ENCODE measurements around the gene DLST.

DLST gene

GRCh38 chr14:74846968-74847665, 34.6 kb upstream of the DLST start:
- H3K4me3 ChIP-seq (ENCODE audit: low read length) = no peak overlapping the region
- no peak overlapping the region for H3K9ac ChIP-seq (ENCODE audit: low read depth, low read length)
- H3K27ac ChIP-seq (ENCODE audit: low read depth, low read length) = no peak overlapping the region
- H3K4me1 ChIP-seq (ENCODE audit: insufficient read depth, low read length) = no peaks in the 10 kb centered on the region
- no peaks in the 10 kb centered on the region for H3K9me3 ChIP-seq (ENCODE audit: insufficient read depth, low read depth, low read length)
- no peaks in the 10 kb centered on the region for H3K36me3 ChIP-seq (ENCODE audit: insufficient read depth, low read length)
- no peaks in the 10 kb centered on the region for H3K27me3 ChIP-seq (ENCODE audit: insufficient read depth, low read length)
- 91% methylated on average over 1 of the region's 1 CpG for WGBS

DNA sequence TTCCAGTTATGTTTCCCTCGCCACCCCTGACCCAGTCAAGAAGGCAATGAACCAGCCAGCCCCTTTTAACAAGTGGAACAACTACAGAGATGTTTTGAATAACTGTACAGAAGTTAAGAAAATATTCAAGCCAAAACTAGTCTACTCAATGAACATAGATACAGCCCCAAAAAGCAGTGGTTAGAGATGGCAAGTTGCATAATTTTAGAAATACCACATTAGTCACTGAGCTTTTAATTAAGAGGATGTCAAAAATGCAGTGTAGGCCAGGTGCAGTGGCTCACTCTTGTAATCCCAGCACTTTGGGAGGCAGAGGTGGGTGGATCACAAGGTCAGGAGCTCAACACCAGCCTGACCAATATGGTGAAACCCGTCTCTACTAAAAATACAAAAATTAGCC, 32.9 kb upstream of the DLST start:
- no peaks in the 10 kb centered on the region for H3K9me3 ChIP-seq (ENCODE audit: insufficient read depth, low read depth, low read length)
- H3K36me3 ChIP-seq (ENCODE audit: insufficient read depth, low read length) = no peaks in the 10 kb centered on the region
- WGBS = 86% methylated on average over 2 of the region's 2 CpGs
- no peak overlapping the region for H3K9ac ChIP-seq (ENCODE audit: low read depth, low read length)
- H3K4me3 ChIP-seq (ENCODE audit: low read length) = no peak overlapping the region
- H3K27me3 ChIP-seq (ENCODE audit: insufficient read depth, low read length) = no peaks in the 10 kb centered on the region
- H3K4me1 ChIP-seq (ENCODE audit: insufficient read depth, low read length) = no peaks in the 10 kb centered on the region
- H3K27ac ChIP-seq (ENCODE audit: low read depth, low read length) = no peak overlapping the region

GRCh38 chr14:74852922-74853530, 28.7 kb upstream of the DLST start:
- no peak overlapping the region for H3K4me3 ChIP-seq (ENCODE audit: low read length)
- H3K9ac ChIP-seq (ENCODE audit: low read depth, low read length) = no peak overlapping the region
- no peaks in the 10 kb centered on the region for H3K4me1 ChIP-seq (ENCODE audit: insufficient read depth, low read length)
- 72% methylated on average over 1 of the region's 2 CpGs for WGBS
- no peaks in the 10 kb centered on the region for H3K9me3 ChIP-seq (ENCODE audit: insufficient read depth, low read depth, low read length)
- no peaks in the 10 kb centered on the region for H3K27me3 ChIP-seq (ENCODE audit: insufficient read depth, low read length)
- H3K36me3 ChIP-seq (ENCODE audit: insufficient read depth, low read length) = no peaks in the 10 kb centered on the region
- H3K27ac ChIP-seq (ENCODE audit: low read depth, low read length) = no peak overlapping the region

- Histone ChIP-seq H3K36me3 (ENCODE audit: insufficient read depth, low read length) (no peaks in the 10 kb centered on the region), H3K4me3 (ENCODE audit: low read length) (no peak overlapping the region), H3K27ac (ENCODE audit: low read depth, low read length) (no peak overlapping the region), H3K4me1 (ENCODE audit: insufficient read depth, low read length) (no peaks in the 10 kb centered on the region), H3K9ac (ENCODE audit: low read depth, low read length) (no peak overlapping the region), H3K9me3 (ENCODE audit: insufficient read depth, low read depth, low read length) (no peaks in the 10 kb centered on the region), H3K27me3 (ENCODE audit: insufficient read depth, low read length) (no peaks in the 10 kb centered on the region)
- 84% methylated on average over 3 of the region's 4 CpGs for WGBS
These were observed 28.1 kb upstream of the DLST start for GRCh38 chr14:74853581-74853980.

DNA sequence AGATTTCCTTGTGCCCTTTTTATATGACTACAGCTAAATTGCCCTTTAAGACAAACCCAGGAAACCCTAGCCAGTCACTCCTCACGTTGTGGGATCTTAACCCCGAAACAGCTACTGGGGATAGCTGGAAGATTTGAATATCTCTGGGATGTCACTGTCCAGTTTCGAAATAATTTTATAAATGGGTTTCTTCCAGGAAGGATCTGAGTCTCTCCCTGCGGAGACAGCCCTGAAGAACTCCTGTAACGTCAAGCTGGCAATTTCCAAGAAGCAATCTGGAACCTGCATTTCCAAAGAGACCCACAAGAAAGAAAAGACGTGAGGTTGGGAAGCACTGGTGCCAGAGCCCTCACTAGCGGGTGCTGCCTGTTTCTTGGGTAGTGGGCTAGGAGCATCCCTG, 26.7 kb upstream of the DLST start:
- H3K36me3 ChIP-seq (ENCODE audit: insufficient read depth, low read length) = no peaks in the 10 kb centered on the region
- H3K4me3 ChIP-seq (ENCODE audit: low read length) = no peak overlapping the region
- H3K4me1 ChIP-seq (ENCODE audit: insufficient read depth, low read length) = no peaks in the 10 kb centered on the region
- H3K9me3 ChIP-seq (ENCODE audit: insufficient read depth, low read depth, low read length) = no peaks in the 10 kb centered on the region
- no peaks in the 10 kb centered on the region for H3K27me3 ChIP-seq (ENCODE audit: insufficient read depth, low read length)
- no peak overlapping the region for H3K27ac ChIP-seq (ENCODE audit: low read depth, low read length)
- WGBS = 86% methylated on average over 7 of the region's 7 CpGs
- no peak overlapping the region for H3K9ac ChIP-seq (ENCODE audit: low read depth, low read length)

- Histone ChIP-seq H3K4me1 (ENCODE audit: insufficient read depth, low read length) (no peaks in the 10 kb centered on the region), H3K27me3 (ENCODE audit: insufficient read depth, low read length) (no peaks in the 10 kb centered on the region), H3K4me3 (ENCODE audit: low read length) (no peak overlapping the region), H3K36me3 (ENCODE audit: insufficient read depth, low read length) (no peaks in the 10 kb centered on the region), H3K9ac (ENCODE audit: low read depth, low read length) (no peak overlapping the region), H3K9me3 (ENCODE audit: insufficient read depth, low read depth, low read length) (no peaks in the 10 kb centered on the region), H3K27ac (ENCODE audit: low read depth, low read length) (no peak overlapping the region)
- 72% methylated on average over 4 of the region's 4 CpGs for WGBS
These were observed 25.8 kb upstream of the DLST start for GRCh38 chr14:74855945-74856344.

GRCh38 chr14:74856366-74856765, 25.4 kb upstream of the DLST start:
- Histone ChIP-seq H3K27ac (ENCODE audit: low read depth, low read length) (no peak overlapping the region), H3K27me3 (ENCODE audit: insufficient read depth, low read length) (no peaks in the 10 kb centered on the region), H3K36me3 (ENCODE audit: insufficient read depth, low read length) (no peaks in the 10 kb centered on the region), H3K4me1 (ENCODE audit: insufficient read depth, low read length) (peaks cover 2% of the 10 kb centered on the region; the same call in 1 of the 2 replicates), H3K9ac (ENCODE audit: low read depth, low read length) (no peak overlapping the region), H3K9me3 (ENCODE audit: insufficient read depth, low read depth, low read length) (no peaks in the 10 kb centered on the region), H3K4me3 (ENCODE audit: low read length) (no peak overlapping the region)
- 91% methylated on average over 1 of the region's 1 CpG for WGBS

- Histone ChIP-seq H3K27ac (ENCODE audit: low read depth, low read length) (no peak overlapping the region), H3K36me3 (ENCODE audit: insufficient read depth, low read length) (no peaks in the 10 kb centered on the region), H3K4me3 (ENCODE audit: low read length) (no peak overlapping the region), H3K9me3 (ENCODE audit: insufficient read depth, low read depth, low read length) (no peaks in the 10 kb centered on the region), H3K9ac (ENCODE audit: low read depth, low read length) (no peak overlapping the region), H3K27me3 (ENCODE audit: insufficient read depth, low read length) (no peaks in the 10 kb centered on the region), H3K4me1 (ENCODE audit: insufficient read depth, low read length) (peaks cover 2% of the 10 kb centered on the region; the same call in 1 of the 2 replicates)
- WGBS = 86% methylated on average over 1 of the region's 1 CpG
These were observed 23.7 kb upstream of the DLST start for GRCh38 chr14:74858022-74858421.

- no peaks in the 10 kb centered on the region for H3K36me3 ChIP-seq (ENCODE audit: insufficient read depth, low read length)
- H3K27me3 ChIP-seq (ENCODE audit: insufficient read depth, low read length) = no peaks in the 10 kb centered on the region
- no peak overlapping the region for H3K4me3 ChIP-seq (ENCODE audit: low read length)
- H3K9me3 ChIP-seq (ENCODE audit: insufficient read depth, low read depth, low read length) = no peaks in the 10 kb centered on the region
- WGBS = 80% methylated on average over 8 of the region's 10 CpGs
- no peak overlapping the region for H3K9ac ChIP-seq (ENCODE audit: low read depth, low read length)
- H3K4me1 ChIP-seq (ENCODE audit: insufficient read depth, low read length) = peaks cover 2% of the 10 kb centered on the region; the same call in 1 of the 2 replicates
- H3K27ac ChIP-seq (ENCODE audit: low read depth, low read length) = no peak overlapping the region
These were observed 21.8 kb upstream of the DLST start for GRCh38 chr14:74859757-74860552.

DNA sequence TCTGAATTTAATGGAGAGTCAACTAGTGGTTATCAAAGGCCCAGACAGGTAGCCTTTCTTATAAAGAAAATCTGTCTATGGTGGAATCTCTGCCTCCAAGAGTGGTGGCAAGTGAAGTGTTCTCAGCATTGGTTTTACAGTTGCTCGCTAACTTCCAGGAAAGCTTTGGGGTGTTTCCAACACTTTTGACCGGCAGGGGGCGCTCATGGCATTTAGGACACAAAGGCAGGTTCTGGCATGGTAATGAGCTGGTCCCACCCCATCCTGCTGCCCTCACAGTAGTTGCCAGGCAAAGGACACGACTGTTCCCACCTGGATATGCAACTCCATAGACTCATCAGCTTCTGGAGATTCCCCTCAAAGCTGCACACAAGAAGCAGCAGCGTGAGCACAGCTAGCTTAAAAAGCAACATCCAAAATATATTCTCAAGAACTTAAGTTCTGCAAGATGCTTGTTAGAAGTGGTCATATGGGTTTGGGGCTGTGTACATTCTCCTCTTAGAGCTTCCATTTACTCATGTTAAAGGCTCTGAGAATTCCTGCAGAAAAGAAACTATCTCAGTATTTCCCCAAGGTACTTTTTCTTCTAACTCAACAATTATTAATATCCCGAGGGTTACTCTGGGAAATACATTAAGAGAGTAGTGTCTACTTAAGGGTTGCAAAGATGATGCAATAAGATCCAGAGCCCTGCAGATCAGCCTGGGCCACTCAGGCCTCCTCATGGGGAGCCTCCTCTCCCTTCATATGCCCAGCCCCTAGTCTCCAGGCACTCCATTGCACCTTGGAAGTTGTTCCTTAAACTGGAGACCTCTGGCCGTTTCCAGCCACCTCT, 20.6 kb upstream of the DLST start:
- no peak overlapping the region for H3K27ac ChIP-seq (ENCODE audit: low read depth, low read length)
- no peaks in the 10 kb centered on the region for H3K9me3 ChIP-seq (ENCODE audit: insufficient read depth, low read depth, low read length)
- WGBS = 26% methylated on average over 7 of the region's 7 CpGs

DNA sequence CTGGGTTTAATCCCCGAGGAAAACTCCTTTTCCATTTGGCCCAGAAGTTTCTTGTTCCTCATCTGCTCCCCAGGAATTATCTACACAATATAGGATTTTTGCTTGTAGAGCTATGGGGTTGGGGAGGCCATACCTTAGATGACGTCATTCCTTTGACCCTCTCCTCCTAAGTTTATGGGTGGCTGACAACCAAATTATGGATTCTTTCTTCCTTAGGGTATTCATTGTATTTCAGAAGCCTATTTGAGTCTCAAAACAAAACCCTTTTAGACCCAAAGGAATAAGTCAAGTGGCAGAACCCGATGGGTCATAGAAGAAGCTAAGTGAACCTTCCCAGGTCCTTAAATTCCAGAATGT, 20.0 kb upstream of the DLST start:
- Histone ChIP-seq H3K4me3 (ENCODE audit: low read length) (no peak overlapping the region), H3K4me1 (ENCODE audit: insufficient read depth, low read length) (peaks cover 2% of the 10 kb centered on the region; the same call in 1 of the 2 replicates), H3K9ac (ENCODE audit: low read depth, low read length) (no peak overlapping the region), H3K9me3 (ENCODE audit: insufficient read depth, low read depth, low read length) (no peaks in the 10 kb centered on the region), H3K36me3 (ENCODE audit: insufficient read depth, low read length) (no peaks in the 10 kb centered on the region), H3K27ac (ENCODE audit: low read depth, low read length) (no peak overlapping the region), H3K27me3 (ENCODE audit: insufficient read depth, low read length) (no peaks in the 10 kb centered on the region)
- WGBS = 92% methylated on average over 2 of the region's 3 CpGs

More for the DNA sequence above, 20.6 kb upstream of the DLST start:
- H3K27me3 ChIP-seq (ENCODE audit: insufficient read depth, low read length) = no peaks in the 10 kb centered on the region
- peaks cover 2% of the 10 kb centered on the region; the same call in 1 of the 2 replicates for H3K4me1 ChIP-seq (ENCODE audit: insufficient read depth, low read length)
- no peaks in the 10 kb centered on the region for H3K36me3 ChIP-seq (ENCODE audit: insufficient read depth, low read length)
- H3K4me3 ChIP-seq (ENCODE audit: low read length) = no peak overlapping the region
- H3K9ac ChIP-seq (ENCODE audit: low read depth, low read length) = no peak overlapping the region

All from HUES64 (cell line).